Measurements from ENCODE around the gene USP48. TPM values are rescaled to one million over a fixed set of nuclear protein-coding genes. Genes with fewer than 3 reads are reported as not detected.
"Not testable (repeated sequence)": the region's sequence is repeated elsewhere in the genome, so short reads cannot be mapped to it uniquely, and the experiment has no call there.

The USP48 gene
- total and polyA plus RNA-seq, 3 experiments from 2014 or later = 41.4 to 61.5 (median 60.6) TPM

GRCh38 chr1:21827141-21827679 lies 44.3 kb upstream of the USP48 start:
- Mint-ChIP-seq H3K4me3 (no peak overlapping the region), H3K27ac (no peak overlapping the region), H3K9me3 (no peaks in the 10 kb centered on the region), H3K4me1 (no peaks in the 10 kb centered on the region), H3K27me3 (peaks cover 4 to 6% of the 10 kb centered on the region in 2 donors), H3K36me3 (peaks cover 0 to 4% (median 0%) of the 10 kb centered on the region in 3 donors)
- H3K4me3 ChIP-seq (ENCODE audit: low read length) = no peak overlapping the region
- DNase-seq = no peak
- H3K4me1 ChIP-seq (ENCODE audit: insufficient read depth, low read length) = no peaks in the 10 kb centered on the region
- H3K27ac ChIP-seq (ENCODE audit: low read depth, low read length) = no peak overlapping the region
- no peaks in the 10 kb centered on the region for H3K27me3 ChIP-seq (ENCODE audit: insufficient read depth, low read length, poor library complexity, severe bottlenecking)
- no peaks in the 10 kb centered on the region for H3K36me3 ChIP-seq (ENCODE audit: insufficient read depth, low read length)
- no peaks in the 10 kb centered on the region for H3K9me3 ChIP-seq (ENCODE audit: low read length)
- CTCF ChIA-PET = no interaction called here
- POLR2A ChIA-PET = no interaction called here

GRCh38 chr1:21826694-21827093 lies 43.7 kb upstream of the USP48 start:
- H3K27ac Mint-ChIP-seq; H3K4me3 Mint-ChIP-seq; H3K36me3 ChIP-seq (ENCODE audit: insufficient read depth, low read length); H3K9me3 ChIP-seq (ENCODE audit: low read length); H3K27ac ChIP-seq (ENCODE audit: low read depth, low read length); H3K4me1 ChIP-seq (ENCODE audit: insufficient read depth, low read length); H3K9me3 Mint-ChIP-seq; CTCF ChIA-PET; DNase-seq; H3K27me3 Mint-ChIP-seq; H3K36me3 Mint-ChIP-seq; POLR2A ChIA-PET; H3K27me3 ChIP-seq (ENCODE audit: insufficient read depth, low read length, poor library complexity, severe bottlenecking); H3K4me3 ChIP-seq (ENCODE audit: low read length); H3K4me1 Mint-ChIP-seq: not testable (repeated sequence)

- Histone ChIP-seq H3K4me3 (ENCODE audit: low read length) (no peak overlapping the region), H3K9me3 (ENCODE audit: low read length) (no peaks in the 10 kb centered on the region), H3K4me1 (ENCODE audit: insufficient read depth, low read length) (no peaks in the 10 kb centered on the region), H3K27ac (ENCODE audit: low read depth, low read length) (no peak overlapping the region), H3K36me3 (ENCODE audit: insufficient read depth, low read length) (no peaks in the 10 kb centered on the region), H3K27me3 (ENCODE audit: insufficient read depth, low read length, poor library complexity, severe bottlenecking) (no peaks in the 10 kb centered on the region)
- POLR2A ChIA-PET = no interaction called here
- H3K4me3 Mint-ChIP-seq = no peak overlapping the region
- H3K9me3 Mint-ChIP-seq = no peaks in the 10 kb centered on the region
- H3K27ac Mint-ChIP-seq = no peak overlapping the region
- H3K36me3 Mint-ChIP-seq = no peaks in the 10 kb centered on the region
- CTCF ChIA-PET = no interaction called here
- H3K27me3 Mint-ChIP-seq = peaks cover 4 to 6% of the 10 kb centered on the region in 2 donors
- no peak for DNase-seq
- H3K4me1 Mint-ChIP-seq = no peaks in the 10 kb centered on the region
These were observed 42.4 kb upstream of the USP48 start for GRCh38 chr1:21825393-21825792.

- no peak overlapping the region for H3K4me3 Mint-ChIP-seq
- POLR2A ChIA-PET = no interaction called here
- no peak overlapping the region for H3K27ac ChIP-seq (ENCODE audit: low read depth, low read length)
These were observed 42.0 kb upstream of the USP48 start for GRCh38 chr1:21824926-21825325.

GRCh38 chr1:21823980-21824702 lies 41.2 kb upstream of the USP48 start:
- H3K9me3 ChIP-seq (ENCODE audit: low read length) = no peaks in the 10 kb centered on the region
- CTCF ChIA-PET = no interaction called here
- H3K27ac Mint-ChIP-seq = no peak overlapping the region

More at GRCh38 chr1:21824926-21825325, 42.0 kb upstream of the USP48 start:
- no peak overlapping the region for H3K4me3 ChIP-seq (ENCODE audit: low read length)
- DNase-seq = no peak
- Mint-ChIP-seq H3K27me3 (peaks cover 2 to 6% of the 10 kb centered on the region in 2 donors), H3K36me3 (no peaks in the 10 kb centered on the region), H3K4me1 (no peaks in the 10 kb centered on the region), H3K27ac (no peak overlapping the region), H3K9me3 (no peaks in the 10 kb centered on the region)
- no peaks in the 10 kb centered on the region for H3K9me3 ChIP-seq (ENCODE audit: low read length)
- no peaks in the 10 kb centered on the region for H3K36me3 ChIP-seq (ENCODE audit: insufficient read depth, low read length)
- CTCF ChIA-PET = no interaction called here
- no peaks in the 10 kb centered on the region for H3K4me1 ChIP-seq (ENCODE audit: insufficient read depth, low read length)
- H3K27me3 ChIP-seq (ENCODE audit: insufficient read depth, low read length, poor library complexity, severe bottlenecking) = no peaks in the 10 kb centered on the region

GRCh38 chr1:21823206-21823979 lies 40.4 kb upstream of the USP48 start:
- H3K27me3 Mint-ChIP-seq = peaks cover 4 to 6% of the 10 kb centered on the region in 2 donors
- Histone ChIP-seq H3K27me3 (ENCODE audit: insufficient read depth, low read length, poor library complexity, severe bottlenecking) (no peaks in the 10 kb centered on the region), H3K4me1 (ENCODE audit: insufficient read depth, low read length) (no peaks in the 10 kb centered on the region), H3K36me3 (ENCODE audit: insufficient read depth, low read length) (no peaks in the 10 kb centered on the region), H3K4me3 (ENCODE audit: low read length) (no peak overlapping the region), H3K27ac (ENCODE audit: low read depth, low read length) (no peak overlapping the region), H3K9me3 (ENCODE audit: low read length) (no peaks in the 10 kb centered on the region)
- no peak overlapping the region for H3K4me3 Mint-ChIP-seq
- POLR2A ChIA-PET = no interaction called here
- H3K9me3 Mint-ChIP-seq = no peaks in the 10 kb centered on the region
- no peaks in the 10 kb centered on the region for H3K36me3 Mint-ChIP-seq
- CTCF ChIA-PET = no interaction called here
- peaks cover 0 to 3% (median 2%) of the 10 kb centered on the region in 3 donors for H3K4me1 Mint-ChIP-seq
- DNase-seq = no peak
- no peak overlapping the region for H3K27ac Mint-ChIP-seq

More at GRCh38 chr1:21823980-21824702, 41.2 kb upstream of the USP48 start:
- Mint-ChIP-seq H3K4me3 (no peak overlapping the region), H3K4me1 (no peaks in the 10 kb centered on the region), H3K27me3 (peaks cover 4 to 6% of the 10 kb centered on the region in 2 donors), H3K36me3 (no peaks in the 10 kb centered on the region), H3K9me3 (no peaks in the 10 kb centered on the region)
- Histone ChIP-seq H3K4me3 (ENCODE audit: low read length) (no peak overlapping the region), H3K36me3 (ENCODE audit: insufficient read depth, low read length) (no peaks in the 10 kb centered on the region), H3K4me1 (ENCODE audit: insufficient read depth, low read length) (no peaks in the 10 kb centered on the region), H3K27me3 (ENCODE audit: insufficient read depth, low read length, poor library complexity, severe bottlenecking) (no peaks in the 10 kb centered on the region), H3K27ac (ENCODE audit: low read depth, low read length) (no peak overlapping the region)
- DNase-seq = no peak
- POLR2A ChIA-PET = no interaction called here

- Mint-ChIP-seq H3K4me3 (no peak overlapping the region), H3K4me1 (peaks cover 0 to 4% (median 2%) of the 10 kb centered on the region in 3 donors), H3K27me3 (peaks cover 2 to 3% of the 10 kb centered on the region in 2 donors), H3K36me3 (no peaks in the 10 kb centered on the region), H3K27ac (no peak overlapping the region), H3K9me3 (no peaks in the 10 kb centered on the region)
- ChIA-PET CTCF (no interaction called here), POLR2A (no interaction called here)
- H3K9me3 ChIP-seq (ENCODE audit: low read length) = no peaks in the 10 kb centered on the region
- H3K4me1 ChIP-seq (ENCODE audit: insufficient read depth, low read length) = no peaks in the 10 kb centered on the region
- H3K36me3 ChIP-seq (ENCODE audit: insufficient read depth, low read length) = no peaks in the 10 kb centered on the region
- DNase-seq = no peak
- H3K27ac ChIP-seq (ENCODE audit: low read depth, low read length) = no peak overlapping the region
- no peaks in the 10 kb centered on the region for H3K27me3 ChIP-seq (ENCODE audit: insufficient read depth, low read length, poor library complexity, severe bottlenecking)
- H3K4me3 ChIP-seq (ENCODE audit: low read length) = no peak overlapping the region
These were observed 39.4 kb upstream of the USP48 start for GRCh38 chr1:21822349-21822748.

GRCh38 chr1:21821385-21822019 lies 38.6 kb upstream of the USP48 start:
- Histone ChIP-seq H3K27me3 (ENCODE audit: insufficient read depth, low read length, poor library complexity, severe bottlenecking) (no peaks in the 10 kb centered on the region), H3K4me3 (ENCODE audit: low read length) (no peak overlapping the region), H3K27ac (ENCODE audit: low read depth, low read length) (no peak overlapping the region), H3K4me1 (ENCODE audit: insufficient read depth, low read length) (no peaks in the 10 kb centered on the region), H3K9me3 (ENCODE audit: low read length) (no peaks in the 10 kb centered on the region), H3K36me3 (ENCODE audit: insufficient read depth, low read length) (no peaks in the 10 kb centered on the region)
- no peaks in the 10 kb centered on the region for H3K9me3 Mint-ChIP-seq
- H3K4me3 Mint-ChIP-seq = no peak overlapping the region
- no peak overlapping the region for H3K27ac Mint-ChIP-seq
- H3K4me1 Mint-ChIP-seq = peaks cover 0 to 4% (median 2%) of the 10 kb centered on the region in 3 donors
- H3K36me3 Mint-ChIP-seq = no peaks in the 10 kb centered on the region
- ChIA-PET CTCF (no interaction called here), POLR2A (no interaction called here)
- no peak for DNase-seq
- peaks cover 0 to 2% of the 10 kb centered on the region in 2 donors for H3K27me3 Mint-ChIP-seq
